CD4-positive, CD25-positive, alpha-beta regulatory T cell (primary cell): Measurements from ENCODE around the gene HCRTR2. TPM values are rescaled to one million over a fixed set of nuclear protein-coding genes. Genes with fewer than 3 reads are reported as not detected.

Experiments
- ATAC-seq, 2 donors: fragments of 150-1000 bp; cut with Tn5 transposase; one replicate each; pipeline ENCODE4 v1.10.0; 2021; ENCODE audit warnings: low read depth in 2 of 2, moderate number of reproducible peaks in 2 of 2, moderate library complexity in 1 of 2
- DNase-seq, 3 donors: peaks; one replicate each; pipeline versions ENCODE4 v3.0.0 to v3.0.0-alpha.2; 2012 to 2022; ENCODE audit warnings: mixed read lengths in 1 of 3
- H3K27ac ChIP-seq: one replicate; pipeline ENCODE4 v1.7.0; 2013; ENCODE audit warnings: mild to moderate bottlenecking, low read length; ENCODE audit not compliant: insufficient read depth, poor library complexity, severe bottlenecking
- H3K27me3 ChIP-seq: one replicate; pipeline ENCODE4 v1.7.0; 2013; ENCODE audit warnings: low read length; ENCODE audit not compliant: control insufficient read depth, insufficient read depth
- H3K36me3 ChIP-seq: one replicate; pipeline ENCODE4 v1.7.0; 2013; ENCODE audit warnings: mild to moderate bottlenecking, low read length, moderate library complexity; ENCODE audit not compliant: control insufficient read depth, insufficient read depth
- H3K4me1 ChIP-seq: 2 replicates; pipeline ENCODE4 v1.7.0; 2013; ENCODE audit warnings: mild to moderate bottlenecking, low read length; ENCODE audit not compliant: insufficient read depth, control insufficient read depth, poor library complexity, severe bottlenecking
- H3K4me3 ChIP-seq: one replicate; pipeline ENCODE4 v1.7.0; 2013; ENCODE audit warnings: low read depth, mild to moderate bottlenecking, low read length, moderate library complexity
- H3K9me3 ChIP-seq, 2 experiments: 1 replicate in 1 of 2; 2 replicates in 1 of 2; pipeline ENCODE4 v1.7.0; 2013; ENCODE audit warnings: low read length in 2 of 2, mild to moderate bottlenecking in 1 of 2, moderate library complexity in 1 of 2; ENCODE audit not compliant: control insufficient read depth in 2 of 2
- H3K27ac Mint-ChIP-seq, 3 donors: one replicate each; pipeline ENCODE4 v1.8.0; 2020 to 2022; ENCODE audit warnings: mild to moderate bottlenecking in 3 of 3, mixed read lengths in 3 of 3, moderate library complexity in 2 of 3
- H3K27me3 Mint-ChIP-seq: one replicate; pipeline ENCODE4 v1.8.0; 2022; ENCODE audit warnings: mild to moderate bottlenecking, mixed read lengths
- H3K36me3 Mint-ChIP-seq: one replicate; pipeline ENCODE4 v1.8.0; 2020; ENCODE audit warnings: mixed read lengths
- H3K4me1 Mint-ChIP-seq, 4 donors: one replicate each; pipeline ENCODE4 v1.8.0; 2020 to 2022; ENCODE audit warnings: mixed read lengths in 4 of 4, mild to moderate bottlenecking in 1 of 4
- H3K4me3 Mint-ChIP-seq, 4 donors: one replicate each; pipeline ENCODE4 v1.8.0; 2020 to 2022; ENCODE audit warnings: mild to moderate bottlenecking in 4 of 4, mixed read lengths in 4 of 4, moderate library complexity in 3 of 4
- H3K9me3 Mint-ChIP-seq, 7 donors: one replicate each; pipeline ENCODE4 v1.8.0; 2020 to 2022; ENCODE audit warnings: mixed read lengths in 7 of 7, mild to moderate bottlenecking in 3 of 7, moderate library complexity in 2 of 7
- polyA plus RNA-seq, 4 donors: library from polyadenylated mRNA; unstranded; fragments of 300-500 nt; fragmentation: Illumina TruSeq; gene quantifications; one replicate each; pipeline ENCODE4 v1.2.3, GENCODE V29; 2021
- total RNA-seq: library from RNA; stranded (reverse); gene quantifications from one replicate; pipeline ENCODE4 v1.2.3, GENCODE V29; 2022

HCRTR2 gene
- total and polyA plus RNA-seq, 5 donors from 2014 or later, result not detected

GRCh38 chr6:55299286-55299985 lies 125.1 kb downstream of the HCRTR2 start:
- Mint-ChIP-seq H3K36me3 (no peaks in the 10 kb centered on the region), H3K4me3 (no peak overlapping the region), H3K9me3 (peaks cover 1 to 23% (median 9%) of the 10 kb centered on the region in 7 donors), H3K27ac (no peak overlapping the region), H3K4me1 (peaks cover 0 to under 1% (median 0%) of the 10 kb centered on the region in 4 donors), H3K27me3 (no peaks in the 10 kb centered on the region)
- H3K27ac ChIP-seq, result no peak overlapping the region
- no peaks in the 10 kb centered on the region for H3K4me1 ChIP-seq
- ATAC-seq (no peak), DNase-seq (no peak)
- H3K9me3 ChIP-seq, result no peaks in the 10 kb centered on the region
- no peak overlapping the region for H3K4me3 ChIP-seq
- no peaks in the 10 kb centered on the region for H3K36me3 ChIP-seq
- H3K27me3 ChIP-seq, result no peaks in the 10 kb centered on the region

DNA sequence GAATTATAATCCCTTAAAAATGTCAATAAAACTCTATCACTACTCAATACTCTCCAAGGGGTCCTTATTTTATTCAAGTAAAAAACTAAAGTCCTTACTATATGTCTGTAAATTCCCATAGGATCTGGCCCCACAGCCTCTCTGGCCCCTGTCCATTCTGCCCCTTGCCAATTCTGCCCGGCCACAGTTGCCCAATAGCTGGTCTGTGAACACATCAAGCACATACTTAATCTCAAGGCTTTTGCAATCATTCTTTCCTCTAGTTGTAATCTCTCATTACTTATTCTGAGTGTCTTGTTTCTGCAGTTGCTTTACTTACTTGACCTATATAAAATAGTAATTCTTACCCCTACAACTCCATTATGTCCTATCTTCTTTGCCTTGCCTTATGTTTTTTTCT lies 130.4 kb downstream of the HCRTR2 start:
- Mint-ChIP-seq H3K27me3 (no peaks in the 10 kb centered on the region), H3K4me3 (no peak overlapping the region), H3K4me1 (peaks cover 0 to 4% (median 0%) of the 10 kb centered on the region in 4 donors), H3K9me3 (peaks cover 5 to 18% (median 12%) of the 10 kb centered on the region in 7 donors), H3K27ac (peak overlapping the region in 1 of 3 donors; percentile 50), H3K36me3 (no peaks in the 10 kb centered on the region)
- DNase-seq, result no peak
- H3K27ac ChIP-seq, result no peak overlapping the region
- H3K27me3 ChIP-seq, result no peaks in the 10 kb centered on the region
- no peak for ATAC-seq
- H3K9me3 ChIP-seq, result no peaks in the 10 kb centered on the region
- H3K4me1 ChIP-seq, result no peaks in the 10 kb centered on the region
- no peak overlapping the region for H3K4me3 ChIP-seq
- no peaks in the 10 kb centered on the region for H3K36me3 ChIP-seq

DNA sequence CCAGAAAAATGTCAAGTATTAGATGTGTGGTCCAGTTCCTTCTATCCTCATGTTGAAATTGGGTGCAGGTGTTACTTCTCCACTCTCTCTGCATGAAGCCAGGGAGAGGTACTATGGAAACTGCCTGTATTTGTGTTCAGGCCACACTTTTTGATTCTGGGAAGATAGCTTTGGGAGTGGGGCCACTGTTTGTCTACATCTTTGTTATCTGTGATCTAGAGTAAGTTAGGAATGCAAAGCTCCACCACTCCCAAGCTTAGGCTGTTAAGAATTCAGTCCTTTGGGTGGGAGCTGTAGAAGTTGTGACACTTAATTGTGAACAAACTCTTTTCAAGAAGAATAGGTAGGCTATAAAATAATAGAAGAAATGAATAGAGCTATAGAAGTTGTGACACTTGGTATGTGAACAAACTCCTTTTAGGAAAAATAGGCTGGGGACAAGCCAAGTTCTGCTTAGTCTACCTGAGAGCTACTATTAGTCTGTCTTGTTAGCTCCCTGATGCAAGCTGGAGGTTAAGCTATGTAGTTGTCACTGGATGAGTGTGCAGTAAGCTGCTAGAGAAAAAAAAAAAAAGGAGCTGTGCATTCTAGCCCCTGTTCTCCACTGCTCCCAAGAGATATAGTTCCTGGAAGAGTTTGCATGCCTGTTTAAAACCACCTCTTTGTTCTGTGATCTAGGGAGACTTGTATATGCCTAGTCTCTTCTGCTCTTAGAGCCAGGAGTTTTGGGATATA lies 145.8 kb downstream of the HCRTR2 start:
- Mint-ChIP-seq H3K9me3 (peaks cover 0 to 35% (median 9%) of the 10 kb centered on the region in 7 donors), H3K27me3 (no peaks in the 10 kb centered on the region), H3K4me1 (no peaks in the 10 kb centered on the region), H3K4me3 (no peak overlapping the region), H3K27ac (no peak overlapping the region), H3K36me3 (no peaks in the 10 kb centered on the region)
- Histone ChIP-seq H3K36me3 (no peaks in the 10 kb centered on the region), H3K4me1 (no peaks in the 10 kb centered on the region), H3K27me3 (no peaks in the 10 kb centered on the region), H3K9me3 (peaks cover 0 to 9% of the 10 kb centered on the region in 2 experiments), H3K4me3 (no peak overlapping the region), H3K27ac (no peak overlapping the region)
- ATAC-seq, result no peak
- DNase-seq, result no peak

GRCh38 chr6:55320696-55321086 lies 146.4 kb downstream of the HCRTR2 start:
- no peaks in the 10 kb centered on the region for H3K27me3 ChIP-seq
- H3K36me3 Mint-ChIP-seq, result no peaks in the 10 kb centered on the region
- H3K27ac Mint-ChIP-seq, result no peak overlapping the region
- DNase-seq (no peak), ATAC-seq (no peak)
- no peaks in the 10 kb centered on the region for H3K4me1 Mint-ChIP-seq
- no peaks in the 10 kb centered on the region for H3K27me3 Mint-ChIP-seq
- peaks cover 3 to 36% (median 9%) of the 10 kb centered on the region in 7 donors for H3K9me3 Mint-ChIP-seq
- no peak overlapping the region for H3K4me3 Mint-ChIP-seq
- no peaks in the 10 kb centered on the region for H3K4me1 ChIP-seq
- no peak overlapping the region for H3K27ac ChIP-seq
- H3K36me3 ChIP-seq, result no peaks in the 10 kb centered on the region
- peaks cover 0 to 9% of the 10 kb centered on the region in 2 experiments for H3K9me3 ChIP-seq
- no peak overlapping the region for H3K4me3 ChIP-seq

DNA sequence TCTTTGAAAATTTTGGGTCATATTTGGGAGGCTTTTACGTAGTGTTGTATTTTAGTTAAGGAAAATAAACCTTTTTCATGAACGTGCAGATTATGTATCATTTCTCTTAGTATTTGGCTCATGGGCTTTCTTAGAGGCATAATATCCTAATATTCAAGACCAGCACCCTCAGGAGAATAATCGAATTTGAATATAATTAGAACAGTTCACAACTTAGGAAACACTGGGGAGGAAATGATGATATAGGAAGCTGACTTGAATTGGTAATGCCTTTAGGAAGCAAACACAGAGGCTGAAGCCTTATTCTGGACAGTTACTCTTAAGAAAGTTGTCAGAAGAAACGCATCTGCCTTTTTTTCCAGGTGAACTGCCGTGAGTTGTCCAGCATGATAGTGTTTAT lies 152.9 kb downstream of the HCRTR2 start, which contains the start of gene GFRAL:
TSS of gene GFRAL (plus strand) at position 301 of the 400 bp plus-strand sequence. CDS start at position 387, 86 bp downstream.
- Histone ChIP-seq H3K27ac (no peak within 1 kb of the TSS), H3K9me3 (no peaks in the 10 kb centered on the region), H3K36me3 (no peaks in the 10 kb centered on the region), H3K27me3 (no peaks in the 10 kb centered on the region), H3K4me1 (no peaks in the 10 kb centered on the region), H3K4me3 (no peak within 1 kb of the TSS)
- Mint-ChIP-seq H3K27ac (no peak within 1 kb of the TSS), H3K4me3 (no peak within 1 kb of the TSS), H3K36me3 (no peaks in the 10 kb centered on the region), H3K4me1 (no peaks in the 10 kb centered on the region), H3K27me3 (no peaks in the 10 kb centered on the region), H3K9me3 (peaks cover 0 to 14% (median 4%) of the 10 kb centered on the region in 7 donors)
- DNase-seq, result no peak
- no peak for ATAC-seq

Other genes starting within 250 kb of the HCRTR2 start
- gene GFRAL, start 153.0 kb downstream of the HCRTR2 start, total RNA-seq, result not detected
- not detected for gene GFRAL, start 153.0 kb downstream of the HCRTR2 start, polyA plus RNA-seq